CD4-positive, CD25-positive, alpha-beta regulatory T cell (primary cell): ENCODE measurements around the gene ATG5. TPM values are rescaled to one million over a fixed set of nuclear protein-coding genes. Genes with fewer than 3 reads are reported as not detected.
"Not testable (repeated sequence)": the region's sequence is repeated elsewhere in the genome, so short reads cannot be mapped to it uniquely, and the experiment has no call there.

Source experiments
- ATAC-seq, 2 donors: fragments of 150-1000 bp; cut with Tn5 transposase; one replicate each; pipeline ENCODE4 v1.10.0; 2021; ENCODE audit warnings: low read depth in 2 of 2, moderate number of reproducible peaks in 2 of 2, moderate library complexity in 1 of 2
- DNase-seq, 3 donors: peaks; one replicate each; pipeline versions ENCODE4 v3.0.0 to v3.0.0-alpha.2; 2012 to 2022; ENCODE audit warnings: mixed read lengths in 1 of 3
- H3K27ac ChIP-seq: one replicate; pipeline ENCODE4 v1.7.0; 2013; ENCODE audit warnings: mild to moderate bottlenecking, low read length; ENCODE audit not compliant: insufficient read depth, poor library complexity, severe bottlenecking
- H3K27me3 ChIP-seq: one replicate; pipeline ENCODE4 v1.7.0; 2013; ENCODE audit warnings: low read length; ENCODE audit not compliant: control insufficient read depth, insufficient read depth
- H3K36me3 ChIP-seq: one replicate; pipeline ENCODE4 v1.7.0; 2013; ENCODE audit warnings: mild to moderate bottlenecking, low read length, moderate library complexity; ENCODE audit not compliant: control insufficient read depth, insufficient read depth
- H3K4me1 ChIP-seq: 2 replicates; pipeline ENCODE4 v1.7.0; 2013; ENCODE audit warnings: mild to moderate bottlenecking, low read length; ENCODE audit not compliant: insufficient read depth, control insufficient read depth, poor library complexity, severe bottlenecking
- H3K4me3 ChIP-seq: one replicate; pipeline ENCODE4 v1.7.0; 2013; ENCODE audit warnings: low read depth, mild to moderate bottlenecking, low read length, moderate library complexity
- H3K9me3 ChIP-seq, 2 experiments: 1 replicate in 1 of 2; 2 replicates in 1 of 2; pipeline ENCODE4 v1.7.0; 2013; ENCODE audit warnings: low read length in 2 of 2, mild to moderate bottlenecking in 1 of 2, moderate library complexity in 1 of 2; ENCODE audit not compliant: control insufficient read depth in 2 of 2
- H3K27ac Mint-ChIP-seq, 3 donors: one replicate each; pipeline ENCODE4 v1.8.0; 2020 to 2022; ENCODE audit warnings: mild to moderate bottlenecking in 3 of 3, mixed read lengths in 3 of 3, moderate library complexity in 2 of 3
- H3K27me3 Mint-ChIP-seq: one replicate; pipeline ENCODE4 v1.8.0; 2022; ENCODE audit warnings: mild to moderate bottlenecking, mixed read lengths
- H3K36me3 Mint-ChIP-seq: one replicate; pipeline ENCODE4 v1.8.0; 2020; ENCODE audit warnings: mixed read lengths
- H3K4me1 Mint-ChIP-seq, 4 donors: one replicate each; pipeline ENCODE4 v1.8.0; 2020 to 2022; ENCODE audit warnings: mixed read lengths in 4 of 4, mild to moderate bottlenecking in 1 of 4
- H3K4me3 Mint-ChIP-seq, 4 donors: one replicate each; pipeline ENCODE4 v1.8.0; 2020 to 2022; ENCODE audit warnings: mild to moderate bottlenecking in 4 of 4, mixed read lengths in 4 of 4, moderate library complexity in 3 of 4
- H3K9me3 Mint-ChIP-seq, 7 donors: one replicate each; pipeline ENCODE4 v1.8.0; 2020 to 2022; ENCODE audit warnings: mixed read lengths in 7 of 7, mild to moderate bottlenecking in 3 of 7, moderate library complexity in 2 of 7
- polyA plus RNA-seq, 4 donors: library from polyadenylated mRNA; unstranded; fragments of 300-500 nt; fragmentation: Illumina TruSeq; gene quantifications; one replicate each; pipeline ENCODE4 v1.2.3, GENCODE V29; 2021
- total RNA-seq: library from RNA; stranded (reverse); gene quantifications from one replicate; pipeline ENCODE4 v1.2.3, GENCODE V29; 2022

The ATG5 gene
- total and polyA plus RNA-seq, 5 donors from 2014 or later, result 35.1 to 49.6 (median 45.9) TPM

GRCh38 chr6:106255306-106255705, 70.3 kb downstream of the ATG5 start:
- Mint-ChIP-seq H3K9me3 (no peaks in the 10 kb centered on the region), H3K4me3 (no peak overlapping the region), H3K4me1 (peaks cover 22 to 36% (median 33%) of the 10 kb centered on the region in 4 donors), H3K27ac (no peak overlapping the region), H3K27me3 (no peaks in the 10 kb centered on the region), H3K36me3 (peaks cover 9% of the 10 kb centered on the region)
- no peaks in the 10 kb centered on the region for H3K9me3 ChIP-seq
- no peak for DNase-seq
- H3K4me3 ChIP-seq, result no peak overlapping the region
- ATAC-seq, result no peak
- H3K27ac ChIP-seq, result no peak overlapping the region
- H3K36me3 ChIP-seq, result no peaks in the 10 kb centered on the region
- peaks cover 4% of the 10 kb centered on the region for H3K4me1 ChIP-seq
- no peaks in the 10 kb centered on the region for H3K27me3 ChIP-seq

DNA sequence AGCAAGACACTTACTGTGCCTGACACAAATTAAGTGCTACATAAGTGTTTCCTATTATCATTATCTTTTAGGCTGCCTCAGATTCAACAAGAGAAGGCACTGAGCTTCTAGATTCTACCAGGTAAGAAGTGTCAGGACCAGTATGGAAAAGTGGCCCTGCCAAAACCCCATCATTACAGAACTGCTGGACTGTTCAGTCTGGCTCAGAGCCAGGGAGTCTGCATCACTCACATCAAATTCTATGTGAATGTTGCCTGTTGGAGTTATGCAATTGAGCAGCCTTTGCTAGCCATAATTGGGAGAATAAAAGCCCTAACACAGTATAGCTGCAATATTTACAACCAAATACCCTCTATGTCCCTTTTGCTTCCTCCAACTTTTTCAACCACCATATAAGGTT, 70.9 kb downstream of the ATG5 start:
- H3K27ac Mint-ChIP-seq, result no peak overlapping the region
- ATAC-seq, result no peak

GRCh38 chr6:106253731-106254130, 71.8 kb downstream of the ATG5 start:
- Mint-ChIP-seq H3K36me3 (peaks cover 9% of the 10 kb centered on the region), H3K27me3 (no peaks in the 10 kb centered on the region), H3K9me3 (no peaks in the 10 kb centered on the region), H3K4me1 (peaks cover 31 to 46% (median 44%) of the 10 kb centered on the region in 4 donors), H3K4me3 (no peak overlapping the region), H3K27ac (peak overlapping the region in 1 of 3 donors; percentile 41)
- Histone ChIP-seq H3K4me1 (peaks cover 7% of the 10 kb centered on the region), H3K4me3 (no peak overlapping the region), H3K27ac (no peak overlapping the region), H3K36me3 (no peaks in the 10 kb centered on the region), H3K27me3 (no peaks in the 10 kb centered on the region), H3K9me3 (no peaks in the 10 kb centered on the region)
- DNase-seq, result no peak
- ATAC-seq, result no peak

More for the DNA sequence above, 70.9 kb downstream of the ATG5 start:
- H3K4me1 Mint-ChIP-seq, result peaks cover 26 to 41% (median 38%) of the 10 kb centered on the region in 4 donors
- no peaks in the 10 kb centered on the region for H3K27me3 Mint-ChIP-seq
- H3K36me3 Mint-ChIP-seq, result peaks cover 9% of the 10 kb centered on the region
- H3K27ac ChIP-seq, result no peak overlapping the region
- H3K9me3 ChIP-seq, result no peaks in the 10 kb centered on the region
- no peaks in the 10 kb centered on the region for H3K36me3 ChIP-seq
- DNase-seq, result no peak
- H3K27me3 ChIP-seq, result no peaks in the 10 kb centered on the region
- no peak overlapping the region for H3K4me3 Mint-ChIP-seq
- no peaks in the 10 kb centered on the region for H3K9me3 Mint-ChIP-seq
- H3K4me1 ChIP-seq, result peaks cover 4% of the 10 kb centered on the region
- H3K4me3 ChIP-seq, result no peak overlapping the region

DNA sequence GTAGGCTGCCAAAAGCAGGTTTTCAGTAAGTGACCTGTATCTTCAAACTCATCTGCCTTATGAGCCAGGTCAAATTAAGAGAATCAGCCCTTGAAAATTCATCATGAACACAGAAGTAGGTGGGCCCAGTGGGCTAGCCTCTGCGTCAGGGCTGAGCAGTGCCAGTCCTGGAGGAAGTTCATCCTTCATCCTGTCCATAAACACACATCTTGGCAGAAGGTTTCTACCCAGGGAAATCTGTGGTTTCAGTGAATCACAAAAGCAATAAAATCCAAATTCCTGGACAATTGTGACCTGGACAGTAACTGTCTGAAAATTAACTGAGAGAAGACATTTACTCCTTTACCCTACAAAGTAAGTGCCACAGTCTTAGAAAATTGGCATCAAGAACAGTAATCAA, 72.4 kb downstream of the ATG5 start:
- H3K36me3 Mint-ChIP-seq, result peaks cover 12% of the 10 kb centered on the region
- H3K27ac ChIP-seq, result no peak overlapping the region
- no peaks in the 10 kb centered on the region for H3K36me3 ChIP-seq
- H3K27me3 Mint-ChIP-seq, result no peaks in the 10 kb centered on the region
- no peaks in the 10 kb centered on the region for H3K27me3 ChIP-seq
- no peaks in the 10 kb centered on the region for H3K9me3 ChIP-seq
- no peak overlapping the region for H3K4me3 Mint-ChIP-seq
- H3K27ac Mint-ChIP-seq, result peak overlapping the region in 1 of 3 donors; percentile 22
- DNase-seq, result no peak
- no peak for ATAC-seq
- peaks cover 35 to 46% (median 44%) of the 10 kb centered on the region in 4 donors for H3K4me1 Mint-ChIP-seq
- no peak overlapping the region for H3K4me3 ChIP-seq
- peaks cover 7% of the 10 kb centered on the region for H3K4me1 ChIP-seq
- no peaks in the 10 kb centered on the region for H3K9me3 Mint-ChIP-seq

GRCh38 chr6:106252687-106253086, 72.9 kb downstream of the ATG5 start:
- no peaks in the 10 kb centered on the region for H3K27me3 Mint-ChIP-seq
- ATAC-seq (no peak), DNase-seq (no peak)
- no peak overlapping the region for H3K4me3 Mint-ChIP-seq
- H3K36me3 Mint-ChIP-seq, result peaks cover 11% of the 10 kb centered on the region
- H3K9me3 Mint-ChIP-seq, result no peaks in the 10 kb centered on the region
- peak overlapping the region in 1 of 3 donors; percentile 22 for H3K27ac Mint-ChIP-seq
- no peaks in the 10 kb centered on the region for H3K36me3 ChIP-seq
- no peaks in the 10 kb centered on the region for H3K27me3 ChIP-seq
- H3K4me1 Mint-ChIP-seq, result peaks cover 38 to 46% (median 44%) of the 10 kb centered on the region in 4 donors
- H3K4me3 ChIP-seq, result no peak overlapping the region
- H3K4me1 ChIP-seq, result peaks cover 7% of the 10 kb centered on the region
- no peak overlapping the region for H3K27ac ChIP-seq
- no peaks in the 10 kb centered on the region for H3K9me3 ChIP-seq

DNA sequence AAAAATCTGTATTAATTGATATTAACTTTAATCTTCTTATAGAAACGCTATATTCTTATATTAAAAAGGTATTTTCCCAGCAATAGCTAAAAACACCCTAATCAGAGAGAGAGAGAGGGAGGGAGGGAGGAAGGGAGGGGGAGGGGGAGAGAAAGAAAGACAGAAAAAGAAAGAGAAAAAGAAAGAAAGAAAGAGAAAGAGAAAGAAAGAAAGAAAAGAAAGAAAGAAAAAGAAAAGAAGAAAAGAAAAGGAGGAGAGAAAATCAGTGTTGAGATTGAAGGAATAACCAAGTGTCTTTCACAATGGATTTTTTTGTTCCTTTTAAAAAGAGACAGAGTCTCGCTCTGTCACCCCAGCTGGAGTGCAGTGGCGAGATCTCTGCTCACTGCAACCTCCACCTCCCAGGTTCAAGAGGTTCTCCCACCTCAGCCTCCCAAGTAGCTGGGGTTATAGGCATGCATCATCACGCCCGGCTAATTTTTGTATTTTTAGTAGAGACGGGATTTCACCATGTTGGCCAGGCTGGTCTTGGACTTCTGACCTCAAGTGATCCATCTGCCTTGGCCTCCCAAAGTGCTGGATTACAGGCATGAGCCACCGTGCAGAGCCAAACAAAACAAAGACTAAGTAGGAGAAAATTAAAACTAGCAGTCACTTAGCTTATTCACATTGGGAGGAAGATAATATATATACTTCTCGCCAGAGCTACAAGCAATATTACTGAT, 73.9 kb downstream of the ATG5 start:
- H3K27ac ChIP-seq, H3K27ac Mint-ChIP-seq, H3K27me3 ChIP-seq, ATAC-seq, H3K27me3 Mint-ChIP-seq, H3K4me3 ChIP-seq, H3K4me3 Mint-ChIP-seq, H3K36me3 ChIP-seq, DNase-seq, H3K4me1 ChIP-seq, H3K9me3 ChIP-seq, H3K9me3 Mint-ChIP-seq: not testable (repeated sequence)
- H3K4me1 Mint-ChIP-seq, result peaks cover 46 to 53% (median 48%) of the 10 kb centered on the region in 4 donors
- peaks cover 15% of the 10 kb centered on the region for H3K36me3 Mint-ChIP-seq

GRCh38 chr6:106250953-106251352, 74.6 kb downstream of the ATG5 start:
- H3K4me1 ChIP-seq, result peaks cover 7% of the 10 kb centered on the region
- no peaks in the 10 kb centered on the region for H3K9me3 Mint-ChIP-seq
- no peak overlapping the region for H3K27ac ChIP-seq
- no peaks in the 10 kb centered on the region for H3K9me3 ChIP-seq
- no peak overlapping the region for H3K4me3 ChIP-seq
- H3K36me3 ChIP-seq, result peaks cover 6% of the 10 kb centered on the region
- peaks cover 10% of the 10 kb centered on the region for H3K36me3 Mint-ChIP-seq
- H3K27me3 Mint-ChIP-seq, result no peaks in the 10 kb centered on the region
- no peak overlapping the region for H3K4me3 Mint-ChIP-seq
- H3K27me3 ChIP-seq, result no peaks in the 10 kb centered on the region
- DNase-seq (no peak), ATAC-seq (no peak)
- H3K27ac Mint-ChIP-seq, result no peak overlapping the region
- peaks cover 46 to 59% (median 51%) of the 10 kb centered on the region in 4 donors for H3K4me1 Mint-ChIP-seq

GRCh38 chr6:106249658-106250057, 75.9 kb downstream of the ATG5 start:
- no peaks in the 10 kb centered on the region for H3K9me3 Mint-ChIP-seq
- Histone ChIP-seq H3K27me3 (no peaks in the 10 kb centered on the region), H3K4me1 (peaks cover 7% of the 10 kb centered on the region), H3K4me3 (no peak overlapping the region), H3K27ac (no peak overlapping the region), H3K36me3 (peaks cover 6% of the 10 kb centered on the region), H3K9me3 (no peaks in the 10 kb centered on the region)
- peaks cover 10% of the 10 kb centered on the region for H3K36me3 Mint-ChIP-seq
- ATAC-seq (no peak), DNase-seq (no peak)
- peaks cover 44 to 64% (median 54%) of the 10 kb centered on the region in 4 donors for H3K4me1 Mint-ChIP-seq
- H3K4me3 Mint-ChIP-seq, result no peak overlapping the region
- no peak overlapping the region for H3K27ac Mint-ChIP-seq
- no peaks in the 10 kb centered on the region for H3K27me3 Mint-ChIP-seq
